ENCODE data around the gene MAB21L3.

DNA sequence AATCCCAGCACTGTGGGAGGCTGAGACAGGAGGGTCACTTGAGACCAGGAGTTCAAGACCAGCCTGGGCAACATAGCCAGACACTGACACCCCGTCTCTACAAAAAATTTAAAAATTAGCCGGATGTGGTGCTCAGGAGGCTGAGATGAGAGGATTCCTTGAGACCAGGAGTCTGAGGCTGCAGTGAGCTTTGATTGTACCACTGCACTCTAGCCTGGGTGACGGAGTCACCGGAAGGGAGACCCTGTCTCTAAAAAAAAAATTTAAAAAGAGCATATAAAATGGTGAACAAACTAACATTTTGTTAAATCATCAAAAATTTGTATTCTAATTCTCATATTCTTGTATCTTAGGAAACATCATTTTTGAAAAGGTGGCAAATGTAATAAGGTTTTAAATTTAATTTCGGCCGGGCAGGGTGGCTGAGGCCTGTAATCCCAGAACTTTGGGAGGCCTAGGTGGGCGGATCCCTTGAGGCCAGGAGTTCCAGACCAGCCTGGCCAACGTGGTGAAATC lies 27.1 kb downstream of the MAB21L3 start:
- TF ChIP-seq, protein P1, sequence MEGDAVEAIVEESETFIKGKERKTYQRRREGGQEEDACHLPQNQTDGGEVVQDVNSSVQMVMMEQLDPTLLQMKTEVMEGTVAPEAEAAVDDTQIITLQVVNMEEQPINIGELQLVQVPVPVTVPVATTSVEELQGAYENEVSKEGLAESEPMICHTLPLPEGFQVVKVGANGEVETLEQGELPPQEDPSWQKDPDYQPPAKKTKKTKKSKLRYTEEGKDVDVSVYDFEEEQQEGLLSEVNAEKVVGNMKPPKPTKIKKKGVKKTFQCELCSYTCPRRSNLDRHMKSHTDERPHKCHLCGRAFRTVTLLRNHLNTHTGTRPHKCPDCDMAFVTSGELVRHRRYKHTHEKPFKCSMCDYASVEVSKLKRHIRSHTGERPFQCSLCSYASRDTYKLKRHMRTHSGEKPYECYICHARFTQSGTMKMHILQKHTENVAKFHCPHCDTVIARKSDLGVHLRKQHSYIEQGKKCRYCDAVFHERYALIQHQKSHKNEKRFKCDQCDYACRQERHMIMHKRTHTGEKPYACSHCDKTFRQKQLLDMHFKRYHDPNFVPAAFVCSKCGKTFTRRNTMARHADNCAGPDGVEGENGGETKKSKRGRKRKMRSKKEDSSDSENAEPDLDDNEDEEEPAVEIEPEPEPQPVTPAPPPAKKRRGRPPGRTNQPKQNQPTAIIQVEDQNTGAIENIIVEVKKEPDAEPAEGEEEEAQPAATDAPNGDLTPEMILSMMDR (IDR thresholded peaks at IDR 0.05), result no peak
- no peak for TF ChIP-seq POLR2A (IDR thresholded peaks at IDR 0.05)
